SK-N-SH (cell line): Measurements from ENCODE around the gene GALNT14. TPM values are rescaled to one million over a fixed set of nuclear protein-coding genes. Genes with fewer than 3 reads are reported as not detected.

ENCODE experiments used
- CTCF ChIA-PET: fragments of 300-600, 350-600 bp; formaldehyde crosslinking; extraction: SDS; loops from one replicate; lab custom pipeline; 2021; lab: Yijun Ruan, JAX
- POLR2A ChIA-PET: fragments of 350-600 bp; sonication (Branson Sonifier 250); formaldehyde crosslinking; extraction: SDS; loops from one replicate; lab custom pipeline; 2020; ENCODE audit warnings: antibody characterized with exemption, inconsistent platforms; lab: Yijun Ruan, JAX
- DNase-seq: peaks from one replicate; pipeline ENCODE4 v3.0.0; 2012
- H2AFZ ChIP-seq: fragments of 200-600 bp; sonication (generic); 2 replicates; pipeline ENCODE4 v1.8.1; 2016; ENCODE audit warnings: antibody characterized with exemption, mild to moderate bottlenecking, low read depth
- H3F3A ChIP-seq: fragments of 200-600 bp; sonication (generic); replicated peaks from 2 replicates; pipeline ENCODE3; 2016; ENCODE audit warnings: antibody characterized with exemption, mild to moderate bottlenecking; ENCODE audit not compliant: insufficient read depth
- H3K27ac ChIP-seq, 2 experiments: fragments of 200-500 bp in 1 of 2; fragments of 200-600 bp in 1 of 2; sonication (Bioruptor generic) in 1 of 2; sonication (generic), shearing (Covaris generic) in 1 of 2; 2 replicates each; pipeline versions ENCODE4 v1.5.1 to v1.6.1; 2014 to 2016; ENCODE audit warnings: low read depth in 2 of 2, inconsistent platforms in 1 of 2, low read length in 1 of 2, mild to moderate bottlenecking in 1 of 2, mixed read lengths in 1 of 2
- H3K27me3 ChIP-seq: fragments of 200-600 bp; sonication (generic), shearing (Covaris generic); 2 replicates; pipeline ENCODE4 v1.6.1; 2016; ENCODE audit warnings: mixed run types; ENCODE audit not compliant: insufficient read depth
- H3K36me3 ChIP-seq, 2 experiments: fragments of 200-500 bp in 1 of 2; fragments of 200-600 bp in 1 of 2; sonication (Bioruptor generic) in 1 of 2; sonication (generic) in 1 of 2; replicated peaks in 1 of 2; 2 replicates each; pipeline versions ENCODE3 to v1.5.1; 2014 to 2016; ENCODE audit warnings: low read length in 1 of 2, mild to moderate bottlenecking in 1 of 2; ENCODE audit not compliant: insufficient read depth in 2 of 2, control insufficient read depth in 1 of 2
- H3K4me1 ChIP-seq, 2 experiments: fragments of 200-500 bp in 1 of 2; fragments of 200-600 bp in 1 of 2; sonication (Bioruptor generic) in 1 of 2; sonication (generic), shearing (Covaris generic) in 1 of 2; 2 replicates each; pipeline versions ENCODE4 v1.5.1 to v1.6.1; 2014 to 2016; ENCODE audit warnings: low read depth in 1 of 2, low read length in 1 of 2, mixed run types in 1 of 2; ENCODE audit not compliant: insufficient read depth in 2 of 2, control insufficient read depth in 1 of 2
- H3K4me2 ChIP-seq: fragments of 200-600 bp; sonication (generic), shearing (Covaris generic); 2 replicates; pipeline ENCODE4 v1.6.1; 2017; ENCODE audit warnings: mixed run types
- H3K4me3 ChIP-seq, 2 experiments: fragments of 200-500 bp in 1 of 2; fragments of 200-600 bp in 1 of 2; sonication (Bioruptor generic) in 1 of 2; sonication (generic), shearing (Covaris generic) in 1 of 2; 2 replicates each; pipeline versions ENCODE4 v1.5.1 to v1.8.1; 2014 to 2016; ENCODE audit warnings: low read depth in 2 of 2, inconsistent platforms in 1 of 2, low read length in 1 of 2, mild to moderate bottlenecking in 1 of 2, mixed read lengths in 1 of 2, moderate library complexity in 1 of 2
- H3K79me2 ChIP-seq: fragments of 200-600 bp; sonication (generic); 2 replicates; pipeline ENCODE4 v1.8.1; 2017; ENCODE audit warnings: mild to moderate bottlenecking; ENCODE audit not compliant: insufficient read depth
- H3K9ac ChIP-seq: fragments of 200-600 bp; sonication (generic); 2 replicates; pipeline ENCODE4 v1.6.1; 2017; ENCODE audit warnings: mixed run types
- H3K9me2 ChIP-seq: fragments of 200-600 bp; sonication (generic); 2 replicates; pipeline ENCODE4 v1.6.1; 2017; ENCODE audit warnings: mixed run types
- H3K9me3 ChIP-seq: fragments of 200-600 bp; sonication (generic); 2 replicates; pipeline ENCODE4 v1.6.1; 2017; ENCODE audit warnings: mixed run types, mild to moderate bottlenecking, moderate library complexity
- H4K20me1 ChIP-seq: fragments of 200-600 bp; sonication (generic); 2 replicates; pipeline ENCODE4 v1.6.1; 2017; ENCODE audit warnings: mild to moderate bottlenecking, mixed run types; ENCODE audit not compliant: insufficient read depth
- CHD2 ChIP-seq: fragments of 150-350 bp; IDR thresholded peaks from 2 replicates; pipeline ENCODE4 v1.6.1; 2018; ENCODE audit warnings: low read length; ENCODE audit not compliant: partially characterized antibody
- FOSL2 ChIP-seq: IDR thresholded peaks from 2 replicates; pipeline ENCODE4 v1.4.0; 2012; ENCODE audit warnings: low read depth, mild to moderate bottlenecking, moderate library complexity, borderline replicate concordance
- FOXM1 ChIP-seq: IDR thresholded peaks from 2 replicates; pipeline ENCODE4 v1.4.0; 2012; ENCODE audit warnings: low read depth, mild to moderate bottlenecking
- GATA2 ChIP-seq: sonication (generic); formaldehyde crosslinking; IDR thresholded peaks from 2 replicates; pipeline ENCODE4 v1.5.0; 2020; ENCODE audit warnings: mild to moderate bottlenecking, missing genetic modification reagents
- JUND ChIP-seq: IDR thresholded peaks from 2 replicates; pipeline ENCODE4 v1.4.0; 2012
- MXI1 ChIP-seq: IDR thresholded peaks from 2 replicates; pipeline ENCODE4 v1.6.1; 2012; ENCODE audit warnings: mild to moderate bottlenecking, low read depth, low read length, improper control_type of control experiment
- NFIC ChIP-seq: IDR thresholded peaks from 2 replicates; pipeline ENCODE4 v1.4.0; 2012; ENCODE audit warnings: borderline replicate concordance
- RAD21 ChIP-seq: IDR thresholded peaks from 2 replicates; pipeline ENCODE4 v1.6.1; 2012; ENCODE audit warnings: mild to moderate bottlenecking, low read length
- RXRA ChIP-seq: IDR thresholded peaks from 2 replicates; pipeline ENCODE4 v1.4.0; 2012; ENCODE audit warnings: low read depth, mild to moderate bottlenecking, borderline replicate concordance
- SIN3A ChIP-seq: IDR thresholded peaks from 2 replicates; pipeline ENCODE4 v1.6.1; 2012; ENCODE audit warnings: low read depth, mild to moderate bottlenecking, low read length, moderate library complexity, borderline replicate concordance
- YY1 ChIP-seq: IDR thresholded peaks from 2 replicates; pipeline ENCODE4 v1.4.0; 2012; ENCODE audit warnings: low read depth, mild to moderate bottlenecking
- WGBS: methylation state at CpG from one replicate; pipeline ENCODE4 v1.1.6; 2017; ENCODE audit warnings: low lambda C conversion rate; 5-methylcytosine and 5-hydroxymethylcytosine counted together
- polyA plus RNA-seq, 3 experiments: library from polyadenylated mRNA; depleted of rRNA; stranded (reverse); fragments of >200 nt; gene quantifications; 2 replicates each; pipeline ENCODE4 v1.2.3, GENCODE V29; 2012
- TF ChIP-seq, protein P1 (sequence below): fragments of 200-600 bp; sonication (generic); IDR thresholded peaks from 2 replicates; pipeline ENCODE4 v1.6.1; 2017; ENCODE audit warnings: antibody characterized with exemption, mild to moderate bottlenecking, moderate library complexity
- TF ChIP-seq, protein P2 (sequence below): IDR thresholded peaks from 2 replicates; pipeline ENCODE4 v1.6.1; 2012; ENCODE audit warnings: mild to moderate bottlenecking, low read depth, low read length, moderate library complexity
- TF ChIP-seq, protein P3 (sequence below): fragments of 150-350 bp; IDR thresholded peaks from 2 replicates; pipeline ENCODE4 v1.6.1; 2017; ENCODE audit warnings: antibody characterized with exemption, low read length, low read depth, borderline replicate concordance
- TF ChIP-seq, protein P4 (sequence below): IDR thresholded peaks from 2 replicates; pipeline ENCODE4; 2012
- TF ChIP-seq, protein P5 (sequence below): fragments of 150-350 bp; IDR thresholded peaks from 2 replicates; pipeline ENCODE4 v1.6.1; 2016; ENCODE audit warnings: mild to moderate bottlenecking, low read depth, low read length
- TF ChIP-seq, protein P6 (sequence below): IDR thresholded peaks from 2 replicates; pipeline ENCODE4 v1.4.0; 2012; ENCODE audit warnings: low read depth, borderline replicate concordance

Gene GALNT14
- polyA plus RNA-seq, 1 of the 3 experiments (the other 2 are of a cell fraction) = 1.6 TPM

DNA sequence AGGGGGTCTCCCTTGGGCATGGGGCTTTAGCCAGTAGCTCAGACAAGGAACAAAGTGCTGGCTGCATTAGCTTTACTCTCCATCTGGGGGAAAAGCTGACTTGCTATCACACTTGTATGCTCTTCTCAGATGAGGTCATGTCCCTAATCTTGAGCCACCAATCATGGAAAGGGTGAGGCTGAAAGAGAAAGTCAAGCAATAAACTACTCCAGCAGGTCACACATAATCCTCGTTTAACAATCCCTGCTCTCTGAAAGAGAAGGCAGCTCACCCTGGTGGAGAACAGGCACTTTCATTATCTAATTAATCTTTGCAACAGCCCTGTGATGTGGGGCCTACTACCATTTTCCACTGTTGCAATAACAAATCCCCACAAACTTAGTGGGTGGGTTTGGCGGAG is 201.3 kb downstream of the GALNT14 start:
- DNase-seq = no peak
- Histone ChIP-seq H4K20me1 (no peaks in the 10 kb centered on the region), H3K27me3 (no peaks in the 10 kb centered on the region), H3K27ac (no peak overlapping the region; a peak in 1 of 4 replicates), H3K9me2 (no peaks in the 10 kb centered on the region), H3K79me2 (no peaks in the 10 kb centered on the region), H3K9me3 (no peaks in the 10 kb centered on the region), H3K9ac (no peak overlapping the region), H2AFZ (no peak overlapping the region), H3K4me3 (no peak overlapping the region), H3K36me3 (no peaks in the 10 kb centered on the region), H3F3A (no peaks in the 10 kb centered on the region)
- CTCF ChIA-PET = interaction anchor here (0.6 kb wide), 1 partner anchor 74 kb away, joined by 3 read pairs; no protein-coding TSS in a partner anchor
- TF ChIP-seq FOSL2 = no peak
- TF ChIP-seq CHD2 = no peak
- no peak for TF ChIP-seq YY1
- TF ChIP-seq RAD21 = no peak
- TF ChIP-seq, protein P1, sequence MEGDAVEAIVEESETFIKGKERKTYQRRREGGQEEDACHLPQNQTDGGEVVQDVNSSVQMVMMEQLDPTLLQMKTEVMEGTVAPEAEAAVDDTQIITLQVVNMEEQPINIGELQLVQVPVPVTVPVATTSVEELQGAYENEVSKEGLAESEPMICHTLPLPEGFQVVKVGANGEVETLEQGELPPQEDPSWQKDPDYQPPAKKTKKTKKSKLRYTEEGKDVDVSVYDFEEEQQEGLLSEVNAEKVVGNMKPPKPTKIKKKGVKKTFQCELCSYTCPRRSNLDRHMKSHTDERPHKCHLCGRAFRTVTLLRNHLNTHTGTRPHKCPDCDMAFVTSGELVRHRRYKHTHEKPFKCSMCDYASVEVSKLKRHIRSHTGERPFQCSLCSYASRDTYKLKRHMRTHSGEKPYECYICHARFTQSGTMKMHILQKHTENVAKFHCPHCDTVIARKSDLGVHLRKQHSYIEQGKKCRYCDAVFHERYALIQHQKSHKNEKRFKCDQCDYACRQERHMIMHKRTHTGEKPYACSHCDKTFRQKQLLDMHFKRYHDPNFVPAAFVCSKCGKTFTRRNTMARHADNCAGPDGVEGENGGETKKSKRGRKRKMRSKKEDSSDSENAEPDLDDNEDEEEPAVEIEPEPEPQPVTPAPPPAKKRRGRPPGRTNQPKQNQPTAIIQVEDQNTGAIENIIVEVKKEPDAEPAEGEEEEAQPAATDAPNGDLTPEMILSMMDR = no peak
- TF ChIP-seq GATA2 (CRISPR knock-in tag) = no peak
- TF ChIP-seq SIN3A = no peak
- TF ChIP-seq RXRA = no peak
- TF ChIP-seq, protein P2, sequence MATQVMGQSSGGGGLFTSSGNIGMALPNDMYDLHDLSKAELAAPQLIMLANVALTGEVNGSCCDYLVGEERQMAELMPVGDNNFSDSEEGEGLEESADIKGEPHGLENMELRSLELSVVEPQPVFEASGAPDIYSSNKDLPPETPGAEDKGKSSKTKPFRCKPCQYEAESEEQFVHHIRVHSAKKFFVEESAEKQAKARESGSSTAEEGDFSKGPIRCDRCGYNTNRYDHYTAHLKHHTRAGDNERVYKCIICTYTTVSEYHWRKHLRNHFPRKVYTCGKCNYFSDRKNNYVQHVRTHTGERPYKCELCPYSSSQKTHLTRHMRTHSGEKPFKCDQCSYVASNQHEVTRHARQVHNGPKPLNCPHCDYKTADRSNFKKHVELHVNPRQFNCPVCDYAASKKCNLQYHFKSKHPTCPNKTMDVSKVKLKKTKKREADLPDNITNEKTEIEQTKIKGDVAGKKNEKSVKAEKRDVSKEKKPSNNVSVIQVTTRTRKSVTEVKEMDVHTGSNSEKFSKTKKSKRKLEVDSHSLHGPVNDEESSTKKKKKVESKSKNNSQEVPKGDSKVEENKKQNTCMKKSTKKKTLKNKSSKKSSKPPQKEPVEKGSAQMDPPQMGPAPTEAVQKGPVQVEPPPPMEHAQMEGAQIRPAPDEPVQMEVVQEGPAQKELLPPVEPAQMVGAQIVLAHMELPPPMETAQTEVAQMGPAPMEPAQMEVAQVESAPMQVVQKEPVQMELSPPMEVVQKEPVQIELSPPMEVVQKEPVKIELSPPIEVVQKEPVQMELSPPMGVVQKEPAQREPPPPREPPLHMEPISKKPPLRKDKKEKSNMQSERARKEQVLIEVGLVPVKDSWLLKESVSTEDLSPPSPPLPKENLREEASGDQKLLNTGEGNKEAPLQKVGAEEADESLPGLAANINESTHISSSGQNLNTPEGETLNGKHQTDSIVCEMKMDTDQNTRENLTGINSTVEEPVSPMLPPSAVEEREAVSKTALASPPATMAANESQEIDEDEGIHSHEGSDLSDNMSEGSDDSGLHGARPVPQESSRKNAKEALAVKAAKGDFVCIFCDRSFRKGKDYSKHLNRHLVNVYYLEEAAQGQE = no peak
- no peak for TF ChIP-seq NFIC
- TF ChIP-seq, protein P3, sequence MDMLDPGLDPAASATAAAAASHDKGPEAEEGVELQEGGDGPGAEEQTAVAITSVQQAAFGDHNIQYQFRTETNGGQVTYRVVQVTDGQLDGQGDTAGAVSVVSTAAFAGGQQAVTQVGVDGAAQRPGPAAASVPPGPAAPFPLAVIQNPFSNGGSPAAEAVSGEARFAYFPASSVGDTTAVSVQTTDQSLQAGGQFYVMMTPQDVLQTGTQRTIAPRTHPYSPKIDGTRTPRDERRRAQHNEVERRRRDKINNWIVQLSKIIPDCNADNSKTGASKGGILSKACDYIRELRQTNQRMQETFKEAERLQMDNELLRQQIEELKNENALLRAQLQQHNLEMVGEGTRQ = no peak
- TF ChIP-seq, protein P4, sequence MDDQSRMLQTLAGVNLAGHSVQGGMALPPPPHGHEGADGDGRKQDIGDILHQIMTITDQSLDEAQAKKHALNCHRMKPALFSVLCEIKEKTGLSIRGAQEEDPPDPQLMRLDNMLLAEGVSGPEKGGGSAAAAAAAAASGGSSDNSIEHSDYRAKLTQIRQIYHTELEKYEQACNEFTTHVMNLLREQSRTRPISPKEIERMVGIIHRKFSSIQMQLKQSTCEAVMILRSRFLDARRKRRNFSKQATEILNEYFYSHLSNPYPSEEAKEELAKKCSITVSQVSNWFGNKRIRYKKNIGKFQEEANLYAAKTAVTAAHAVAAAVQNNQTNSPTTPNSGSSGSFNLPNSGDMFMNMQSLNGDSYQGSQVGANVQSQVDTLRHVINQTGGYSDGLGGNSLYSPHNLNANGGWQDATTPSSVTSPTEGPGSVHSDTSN = no peak
- TF ChIP-seq, protein P5, sequence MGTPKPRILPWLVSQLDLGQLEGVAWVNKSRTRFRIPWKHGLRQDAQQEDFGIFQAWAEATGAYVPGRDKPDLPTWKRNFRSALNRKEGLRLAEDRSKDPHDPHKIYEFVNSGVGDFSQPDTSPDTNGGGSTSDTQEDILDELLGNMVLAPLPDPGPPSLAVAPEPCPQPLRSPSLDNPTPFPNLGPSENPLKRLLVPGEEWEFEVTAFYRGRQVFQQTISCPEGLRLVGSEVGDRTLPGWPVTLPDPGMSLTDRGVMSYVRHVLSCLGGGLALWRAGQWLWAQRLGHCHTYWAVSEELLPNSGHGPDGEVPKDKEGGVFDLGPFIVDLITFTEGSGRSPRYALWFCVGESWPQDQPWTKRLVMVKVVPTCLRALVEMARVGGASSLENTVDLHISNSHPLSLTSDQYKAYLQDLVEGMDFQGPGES = no peak
- TF ChIP-seq, protein P6, sequence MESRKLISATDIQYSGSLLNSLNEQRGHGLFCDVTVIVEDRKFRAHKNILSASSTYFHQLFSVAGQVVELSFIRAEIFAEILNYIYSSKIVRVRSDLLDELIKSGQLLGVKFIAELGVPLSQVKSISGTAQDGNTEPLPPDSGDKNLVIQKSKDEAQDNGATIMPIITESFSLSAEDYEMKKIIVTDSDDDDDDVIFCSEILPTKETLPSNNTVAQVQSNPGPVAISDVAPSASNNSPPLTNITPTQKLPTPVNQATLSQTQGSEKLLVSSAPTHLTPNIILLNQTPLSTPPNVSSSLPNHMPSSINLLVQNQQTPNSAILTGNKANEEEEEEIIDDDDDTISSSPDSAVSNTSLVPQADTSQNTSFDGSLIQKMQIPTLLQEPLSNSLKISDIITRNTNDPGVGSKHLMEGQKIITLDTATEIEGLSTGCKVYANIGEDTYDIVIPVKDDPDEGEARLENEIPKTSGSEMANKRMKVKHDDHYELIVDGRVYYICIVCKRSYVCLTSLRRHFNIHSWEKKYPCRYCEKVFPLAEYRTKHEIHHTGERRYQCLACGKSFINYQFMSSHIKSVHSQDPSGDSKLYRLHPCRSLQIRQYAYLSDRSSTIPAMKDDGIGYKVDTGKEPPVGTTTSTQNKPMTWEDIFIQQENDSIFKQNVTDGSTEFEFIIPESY = no peak
- TF ChIP-seq JUND = no peak
- no peak for TF ChIP-seq MXI1
- no peak for TF ChIP-seq FOXM1
- TF ChIP-seq, all 33 proteins: peak for 0
- Histone ChIP-seq H3K4me2 (no peak overlapping the region), H3K4me1 (peaks cover 0 to 8% of the 10 kb centered on the region in 2 experiments; a peak in 1 of 4 replicates)
- POLR2A ChIA-PET = interaction anchor here (0.7 kb wide), 1 partner anchor 20 kb away, joined by 3 read pairs; no protein-coding TSS in a partner anchor
- 65% methylated on average over 2 of the region's 2 CpGs for WGBS
